H1 (cell line): ENCODE results near the gene BBS7. TPM values are rescaled to one million over a fixed set of nuclear protein-coding genes. Genes with fewer than 3 reads are reported as not detected.

Source experiments
- CTCF ChIA-PET: fragments of 300-600 bp; sonication (Branson Sonifier 250); formaldehyde crosslinking; loops from one replicate; lab custom pipeline; 2021; ENCODE audit not compliant: partially characterized antibody; lab: Charles Lee
- POLR2A ChIA-PET: fragments of 300-600 bp; sonication (Branson Sonifier 250); formaldehyde crosslinking; loops from one replicate; lab custom pipeline; 2021; ENCODE audit warnings: inconsistent platforms; ENCODE audit not compliant: partially characterized antibody; lab: Charles Lee
- DNase-seq, 2 experiments: peaks; one replicate each; pipeline versions ENCODE4 v3.0.0 to v3.0.0-alpha.2; 2010 to 2022; ENCODE audit warnings: low spot score in 2 of 2, low read depth in 1 of 2, mixed read lengths in 1 of 2
- FAIRE-seq: peaks from 2 replicates; lab custom pipeline; 2011; peaks lifted over from hg19 to GRCh38; lab: Jason Lieb, UNC
- H2AFZ ChIP-seq: 2 replicates; pipeline ENCODE4 v1.8.1; 2012; ENCODE audit warnings: low read length, inconsistent platforms
- H2AK5ac ChIP-seq: 2 replicates; pipeline ENCODE4 v1.6.1; 2013; ENCODE audit warnings: low read depth, low read length
- H2BK120ac ChIP-seq: replicated peaks from 2 replicates; pipeline ENCODE3; 2013; ENCODE audit warnings: low read depth, low read length, inconsistent platforms
- H2BK12ac ChIP-seq: 2 replicates; pipeline ENCODE4 v1.6.1; 2013; ENCODE audit warnings: low read depth, low read length
- H2BK15ac ChIP-seq: 2 replicates; pipeline ENCODE4 v1.6.1; 2013; ENCODE audit warnings: low read length
- H2BK20ac ChIP-seq: 2 replicates; pipeline ENCODE4 v1.6.1; 2013; ENCODE audit warnings: low read length
- H2BK5ac ChIP-seq: 2 replicates; pipeline ENCODE4 v1.6.1; 2013; ENCODE audit warnings: low read depth, low read length
- H3K14ac ChIP-seq: 2 replicates; pipeline ENCODE4 v1.6.1; 2013; ENCODE audit warnings: inconsistent platforms; ENCODE audit not compliant: insufficient read length
- H3K18ac ChIP-seq: 2 replicates; pipeline ENCODE4 v1.6.1; 2013; ENCODE audit warnings: low read length; ENCODE audit errors: extremely low read depth
- H3K23ac ChIP-seq: 2 replicates; pipeline ENCODE4 v1.6.1; 2013; ENCODE audit warnings: inconsistent platforms; ENCODE audit not compliant: insufficient read length
- H3K23me2 ChIP-seq: 2 replicates; pipeline ENCODE4 v1.6.1; 2013; ENCODE audit warnings: low read depth, low read length
- H3K27ac ChIP-seq: 2 replicates; pipeline ENCODE4 v1.6.1; 2011; ENCODE audit warnings: low read depth, low read length, inconsistent platforms
- H3K27me3 ChIP-seq, 4 experiments: replicated peaks in 1 of 4; 1 replicate in 1 of 4; 2 replicates in 3 of 4; pipeline versions ENCODE4 v1.6.1 to v1.8.1; 2011 to 2013; ENCODE audit warnings: low read length in 3 of 4, mild to moderate bottlenecking in 3 of 4, inconsistent platforms in 2 of 4, mixed read lengths in 2 of 4, moderate library complexity in 1 of 4; ENCODE audit not compliant: control insufficient read depth in 3 of 4, insufficient read depth in 3 of 4; ENCODE audit errors: extremely low read depth in 1 of 4
- H3K36me3 ChIP-seq, 4 experiments: 2 replicates each; pipeline versions ENCODE4 v1.6.1 to v1.8.1; 2011 to 2013; ENCODE audit warnings: mild to moderate bottlenecking in 4 of 4, low read length in 3 of 4, moderate library complexity in 2 of 4, control low read depth in 1 of 4, inconsistent platforms in 1 of 4; ENCODE audit not compliant: insufficient read depth in 4 of 4, control insufficient read depth in 2 of 4
- H3K4ac ChIP-seq: replicated peaks from 2 replicates; pipeline ENCODE3; 2013; ENCODE audit warnings: low read length, low read depth, mixed read lengths, inconsistent platforms; ENCODE audit not compliant: insufficient read length
- H3K4me1 ChIP-seq, 4 experiments: replicated peaks in 1 of 4; 1 replicate in 1 of 4; 2 replicates in 3 of 4; pipeline versions ENCODE4 v1.6.1 to v1.8.1; 2011 to 2013; ENCODE audit warnings: low read length in 3 of 4, inconsistent platforms in 2 of 4, mixed read lengths in 1 of 4; ENCODE audit not compliant: insufficient read depth in 4 of 4, control insufficient read depth in 3 of 4
- H3K4me2 ChIP-seq, 2 experiments: 2 replicates each; pipeline versions ENCODE4 v1.6.1 to v1.8.1; 2011 to 2013; ENCODE audit warnings: low read depth in 2 of 2, low read length in 2 of 2, control low read depth in 1 of 2, inconsistent platforms in 1 of 2, mild to moderate bottlenecking in 1 of 2; ENCODE audit not compliant: insufficient read depth in 1 of 2
- H3K4me3 ChIP-seq, 4 experiments: fragments of 200-600, 300-600 bp in 1 of 4; sonication (generic), shearing (Covaris generic), sonication (Bioruptor Twin) in 1 of 4; 2 replicates each; pipeline versions ENCODE4 v1.5.1 to v1.8.1; 2011 to 2016; ENCODE audit warnings: low read length in 4 of 4, low read depth in 3 of 4, control low read depth in 2 of 4, inconsistent platforms in 2 of 4, mild to moderate bottlenecking in 2 of 4, mixed read lengths in 1 of 4, moderate library complexity in 1 of 4; ENCODE audit not compliant: insufficient read depth in 2 of 4; ENCODE audit errors: extremely low read depth in 1 of 4
- H3K56ac ChIP-seq: replicated peaks from 2 replicates; pipeline ENCODE3; 2013; ENCODE audit warnings: low read depth, mild to moderate bottlenecking, mixed read lengths, low read length, inconsistent platforms; ENCODE audit not compliant: insufficient read length
- H3K79me1 ChIP-seq: 2 replicates; pipeline ENCODE4 v1.6.1; 2013; ENCODE audit warnings: low read depth, low read length, control low read depth
- H3K79me2 ChIP-seq, 2 experiments: 2 replicates each; pipeline versions ENCODE4 v1.6.1 to v1.8.1; 2012 to 2013; ENCODE audit warnings: low read length in 2 of 2, mild to moderate bottlenecking in 2 of 2, inconsistent platforms in 1 of 2; ENCODE audit not compliant: insufficient read depth in 2 of 2, control insufficient read depth in 1 of 2
- H3K9ac ChIP-seq, 4 experiments: replicated peaks in 1 of 4; 1 replicate in 1 of 4; 2 replicates in 3 of 4; pipeline versions ENCODE4 v1.6.1 to v1.8.1; 2011 to 2013; ENCODE audit warnings: low read depth in 3 of 4, low read length in 3 of 4, control low read depth in 2 of 4, mild to moderate bottlenecking in 2 of 4, moderate library complexity in 2 of 4, inconsistent platforms in 1 of 4; ENCODE audit errors: extremely low read depth in 1 of 4
- H3K9me3 ChIP-seq, 2 experiments: 2 replicates each; pipeline versions ENCODE4 v1.6.1 to v1.8.1; 2012 to 2013; ENCODE audit warnings: mild to moderate bottlenecking in 2 of 2, moderate library complexity in 2 of 2, control low read depth in 1 of 2, inconsistent platforms in 1 of 2, low read depth in 1 of 2, low read length in 1 of 2, mixed read lengths in 1 of 2; ENCODE audit not compliant: insufficient read depth in 2 of 2
- H4K20me1 ChIP-seq, 2 experiments: replicated peaks in 1 of 2; 2 replicates each; pipeline versions ENCODE3 to v1.8.1; 2011 to 2013; ENCODE audit warnings: inconsistent platforms in 2 of 2, low read length in 2 of 2, mild to moderate bottlenecking in 1 of 2; ENCODE audit not compliant: insufficient read depth in 2 of 2, control insufficient read depth in 1 of 2
- H4K5ac ChIP-seq: 2 replicates; pipeline ENCODE4 v1.6.1; 2013; ENCODE audit warnings: low read length, low read depth, mixed read lengths, inconsistent platforms; ENCODE audit not compliant: insufficient read length
- H4K8ac ChIP-seq: 2 replicates; pipeline ENCODE4 v1.8.0; 2013; ENCODE audit warnings: mild to moderate bottlenecking, moderate library complexity, low read length, inconsistent platforms; ENCODE audit not compliant: insufficient read depth; ENCODE audit errors: extremely low read depth
- H4K91ac ChIP-seq: replicated peaks from 2 replicates; pipeline ENCODE3; 2013; ENCODE audit warnings: low read length, mixed read lengths, inconsistent platforms; ENCODE audit not compliant: insufficient read length
- ATF3 ChIP-seq: IDR thresholded peaks from 2 replicates; pipeline ENCODE4 v1.6.1; 2011; ENCODE audit warnings: low read depth, mild to moderate bottlenecking, low read length; ENCODE audit not compliant: insufficient read depth
- BCL11A ChIP-seq, 2 experiments: IDR thresholded peaks; one replicate each; pipeline ENCODE4 v1.6.1; 2011; ENCODE audit warnings: low read depth in 2 of 2, low read length in 2 of 2, mild to moderate bottlenecking in 2 of 2
- EP300 ChIP-seq, 2 experiments: IDR thresholded peaks; 1 replicate in 1 of 2; 2 replicates in 1 of 2; pipeline ENCODE4 v1.6.1; 2011 to 2012; ENCODE audit warnings: low read depth in 2 of 2, low read length in 2 of 2, mild to moderate bottlenecking in 2 of 2, borderline replicate concordance in 1 of 2, inconsistent platforms in 1 of 2, moderate library complexity in 1 of 2
- GTF2F1 ChIP-seq: IDR thresholded peaks from 2 replicates; pipeline ENCODE4 v1.6.1; 2012; ENCODE audit warnings: low read depth, low read length, improper control_type of control experiment, borderline replicate concordance
- JUN ChIP-seq: IDR thresholded peaks from 2 replicates; pipeline ENCODE4 v1.6.1; 2011; ENCODE audit warnings: low read depth, mild to moderate bottlenecking, improper control_type of control experiment, low read length
- MAFK ChIP-seq: IDR thresholded peaks from 2 replicates; pipeline ENCODE4 v1.6.1; 2012; ENCODE audit warnings: low read depth, mild to moderate bottlenecking, improper control_type of control experiment, low read length
- TAF1 ChIP-seq: IDR thresholded peaks from 2 replicates; pipeline ENCODE4 v1.6.1; 2011; ENCODE audit warnings: mild to moderate bottlenecking, low read depth, low read length
- WGBS, 2 experiments: shearing (Covaris generic) in 1 of 2; methylation state at CpG; one replicate each; pipeline versions ENCODE4 v1.1.6 to v1.1.7; 2013 to 2015; ENCODE audit warnings: low lambda C conversion rate in 2 of 2, mixed read lengths in 2 of 2, inconsistent platforms in 1 of 2, low coverage in 1 of 2, missing lambda C conversion rate in 1 of 2; ENCODE audit not compliant: insufficient replicate concordance in 2 of 2, insufficient coverage in 1 of 2, insufficient read length in 1 of 2; ENCODE audit errors: extremely low coverage in 1 of 2, missing lambda C conversion rate in 1 of 2; 5-methylcytosine and 5-hydroxymethylcytosine counted together
- polyA plus RNA-seq, 7 experiments: library from polyadenylated mRNA; depleted of rRNA in 3 of 7; stranded (reverse) in 5 of 7; unstranded in 2 of 7; fragments of >200 nt in 5 of 7; fragments of 200-250 nt in 2 of 7; gene quantifications; 1 replicate in 5 of 7; 2 replicates in 1 of 7; 4 replicates in 1 of 7; pipeline versions ENCODE4 v1.2.1 to v1.2.3, GENCODE V29; 2011 to 2013; ENCODE audit warnings: missing spikeins in 2 of 7, mixed read lengths in 2 of 7
- total RNA-seq: library from RNA; stranded (reverse); fragmentation: NEBNext Ultra II Directional; extraction: Animal tissue kit (Norgen Biotek cat#: 25700); gene quantifications from 2 replicates; pipeline ENCODE4 v1.2.1, GENCODE V29; 2021

The BBS7 gene
- total and polyA plus RNA-seq, 2 of the 8 experiments (the other 6 are each of a cell fraction or from before 2014, with no cell fraction given): 16.6 to 21.5 TPM

- H4K5ac ChIP-seq: no peak overlapping the region
- H3K18ac ChIP-seq: no peak overlapping the region
- H3K9ac ChIP-seq: no peak overlapping the region
- H3K23ac ChIP-seq: no peak overlapping the region
- WGBS, 2 experiments: 90% methylated on average over 2 of the region's 2 CpGs; no CpG with 5 or more reads in 1 of the 2 experiments
- no peak overlapping the region for H2AK5ac ChIP-seq
- H3K79me2 ChIP-seq: no peaks in the 10 kb centered on the region
- H4K20me1 ChIP-seq: peaks cover 0 to 1% of the 10 kb centered on the region in 2 experiments
- POLR2A ChIA-PET: interaction anchor here (1.6 to 12.6 kb wide), 2 partner anchors 8 to 13 kb away, joined by 5 to 246 read pairs; partner anchors contain the start of gene EXOSC9
- H2BK12ac ChIP-seq: no peak overlapping the region
- no peaks in the 10 kb centered on the region for H3K23me2 ChIP-seq
- H2BK5ac ChIP-seq: no peak overlapping the region
- no peak overlapping the region for H4K8ac ChIP-seq
- TF ChIP-seq JUN (no peak), ATF3 (no peak), EP300 (IDR thresholded peaks at IDR 0.05; ENCODE audit: borderline replicate concordance in 1 of 2, low read depth in 2 of 2, low read length in 2 of 2) (no peak), TAF1 (no peak), BCL11A (IDR thresholded peaks at IDR 0.05; ENCODE audit: low read depth in 2 of 2, low read length in 2 of 2) (no peak), MAFK (no peak), GTF2F1 (no peak)
- TF ChIP-seq, all 59 proteins: peak for 0
- no peak overlapping the region for H3K4ac ChIP-seq
- H3K4me2 ChIP-seq: no peak overlapping the region
- no peaks in the 10 kb centered on the region for H3K4me1 ChIP-seq
- H2BK120ac ChIP-seq: no peak overlapping the region
- H3K79me1 ChIP-seq: no peaks in the 10 kb centered on the region
- H3K36me3 ChIP-seq: peaks cover 19 to 94% (median 59%) of the 10 kb centered on the region in 4 experiments
- CTCF ChIA-PET: no interaction called here
- no peak overlapping the region for H3K27ac ChIP-seq
- no peaks in the 10 kb centered on the region for H3K9me3 ChIP-seq
- no peaks in the 10 kb centered on the region for H3K27me3 ChIP-seq
- no peak overlapping the region for H3K56ac ChIP-seq
- no peak overlapping the region for H2AFZ ChIP-seq
- no peak overlapping the region for H3K14ac ChIP-seq
- no peak overlapping the region for H2BK15ac ChIP-seq
- H2BK20ac ChIP-seq: no peak overlapping the region
- no peak for FAIRE-seq
- H4K91ac ChIP-seq: no peak overlapping the region
- DNase-seq: no peak
- H3K4me3 ChIP-seq: no peak overlapping the region
Observed at GRCh38 chr4:121814756-121815155, 55.5 kb downstream of the BBS7 start.
